GM21526 (cell line): ENCODE measurements around the gene UACA.

Experiments used
- ATAC-seq: cut with Tn5 transposase; IDR thresholded peaks from one replicate; pipeline ENCODE4 v1.9.1; 2021; ENCODE audit warnings: moderate library complexity; ENCODE audit not compliant: unreplicated experiment, low FRiP score

The UACA gene

DNA sequence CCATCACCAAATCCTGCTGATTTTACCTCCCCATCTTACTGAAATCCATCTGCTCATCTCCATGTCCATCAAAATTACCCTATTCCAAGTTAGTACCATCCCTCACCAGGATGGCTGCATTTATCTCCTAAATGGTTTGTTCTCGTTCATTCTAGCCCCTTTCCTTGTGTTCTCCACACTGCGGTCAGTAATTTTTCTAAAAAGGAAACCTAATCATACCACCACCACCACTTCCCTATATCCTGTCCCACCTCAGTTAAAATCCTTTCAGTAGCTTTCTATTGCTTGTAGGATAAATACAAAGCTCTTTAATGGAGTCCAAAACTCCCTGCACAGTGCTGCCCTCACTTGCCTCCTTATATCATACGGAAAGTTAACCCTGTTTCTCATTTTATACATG is 51.1 kb downstream of the UACA start:
- no peak for ATAC-seq

DNA sequence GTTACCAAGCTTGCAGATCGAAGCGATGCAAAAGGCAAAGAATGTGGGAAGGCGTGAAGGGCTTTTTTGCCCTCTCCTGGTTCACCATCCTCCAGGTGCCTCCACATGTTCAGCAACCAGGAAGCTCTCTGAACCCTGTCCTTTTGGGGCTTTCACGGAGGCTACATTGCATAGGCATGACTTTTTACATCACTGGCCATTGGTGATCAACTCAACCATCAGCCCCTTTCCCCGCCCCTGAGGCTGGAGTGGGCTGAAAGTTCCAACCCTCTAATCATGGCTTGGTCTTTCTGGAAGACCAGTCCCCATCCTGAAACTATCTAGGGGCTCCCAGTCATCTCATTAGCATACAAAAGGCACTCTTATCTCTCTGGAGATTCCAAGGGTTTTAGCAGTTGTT is 52.6 kb downstream of the UACA start:
- no peak for ATAC-seq

DNA sequence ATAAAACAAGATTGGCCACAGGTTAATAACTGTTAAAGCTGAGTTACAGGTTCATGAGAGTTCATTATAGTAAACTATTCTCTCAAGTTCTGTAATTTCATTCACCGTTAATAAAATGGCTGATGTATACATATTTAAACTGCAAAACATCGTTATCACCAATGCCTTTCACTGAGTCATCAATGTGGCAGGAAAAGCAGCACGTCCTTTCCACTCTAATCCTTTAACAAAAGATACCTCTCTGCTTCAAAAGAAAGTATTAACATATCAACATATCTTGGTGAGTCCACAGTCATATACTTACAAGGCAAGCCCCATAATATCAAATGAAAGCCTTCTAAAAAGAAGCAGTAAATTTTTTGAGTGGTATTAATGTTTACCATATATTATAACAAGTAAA is 54.5 kb downstream of the UACA start:
- no peak for ATAC-seq

DNA sequence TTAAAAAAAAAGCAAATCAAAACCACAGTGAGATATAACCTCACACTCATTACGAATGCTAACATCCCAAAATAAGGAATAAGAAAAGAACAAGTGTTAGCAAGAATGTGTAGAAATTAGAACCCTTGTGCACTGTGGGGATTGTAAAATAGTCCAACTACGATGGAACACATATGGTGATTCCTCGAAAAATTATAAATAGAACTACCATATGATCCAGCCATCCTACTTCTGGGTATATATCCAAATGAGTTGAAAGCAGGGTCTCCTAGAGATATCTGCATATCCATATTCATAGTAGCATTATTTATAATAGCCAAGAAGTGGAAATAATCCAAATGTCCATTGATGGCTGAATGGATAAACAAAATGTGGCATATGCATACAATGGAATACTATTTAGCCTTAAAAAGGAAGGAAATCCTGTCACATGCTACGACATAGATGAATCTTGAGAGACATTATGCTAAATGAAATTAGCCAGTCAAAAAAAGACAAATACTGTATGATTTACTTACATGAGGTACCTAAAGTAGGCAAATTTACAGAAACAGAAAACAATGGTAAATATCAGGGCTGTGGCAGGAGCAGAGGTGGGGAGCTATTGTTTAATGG is 55.6 kb downstream of the UACA start:
- ATAC-seq: no peak

DNA sequence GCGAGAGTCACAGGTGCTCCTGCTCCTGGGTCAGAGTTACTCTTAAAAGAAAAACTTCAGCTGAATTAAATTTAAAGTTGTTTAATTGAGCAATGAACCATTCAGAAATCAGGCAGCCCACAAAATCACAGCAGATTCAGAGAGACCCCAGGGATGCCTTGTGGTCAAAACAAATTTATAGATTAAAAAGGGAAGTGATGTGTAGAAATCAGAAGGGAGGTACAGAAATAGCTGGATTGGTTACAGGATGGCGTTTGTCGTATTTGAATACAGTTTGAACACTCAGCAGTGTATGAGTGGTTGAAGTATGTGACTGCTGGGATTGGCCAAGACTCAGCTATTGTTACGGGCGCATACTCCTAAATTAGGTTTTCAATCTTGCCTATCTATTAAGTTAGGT is 58.6 kb downstream of the UACA start:
- no peak for ATAC-seq

DNA sequence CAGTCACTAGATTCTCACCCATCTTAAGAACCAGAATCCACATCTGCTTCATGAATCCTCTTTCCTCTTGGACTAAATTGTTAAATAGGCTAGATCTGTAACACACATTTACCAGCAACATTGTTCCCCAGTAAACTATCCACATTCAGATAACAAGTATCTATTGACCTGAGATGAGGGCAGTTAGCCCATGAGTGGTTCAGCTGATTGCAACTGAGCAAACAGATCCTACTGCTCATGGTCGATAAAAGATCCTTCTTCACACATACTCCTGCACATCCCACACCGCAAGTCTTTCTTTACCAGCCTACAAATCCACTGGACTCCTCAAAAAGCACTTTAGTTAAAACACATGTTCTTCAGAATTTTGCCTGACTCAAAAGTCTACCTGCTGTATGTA is 59.2 kb downstream of the UACA start:
- no peak for ATAC-seq

DNA sequence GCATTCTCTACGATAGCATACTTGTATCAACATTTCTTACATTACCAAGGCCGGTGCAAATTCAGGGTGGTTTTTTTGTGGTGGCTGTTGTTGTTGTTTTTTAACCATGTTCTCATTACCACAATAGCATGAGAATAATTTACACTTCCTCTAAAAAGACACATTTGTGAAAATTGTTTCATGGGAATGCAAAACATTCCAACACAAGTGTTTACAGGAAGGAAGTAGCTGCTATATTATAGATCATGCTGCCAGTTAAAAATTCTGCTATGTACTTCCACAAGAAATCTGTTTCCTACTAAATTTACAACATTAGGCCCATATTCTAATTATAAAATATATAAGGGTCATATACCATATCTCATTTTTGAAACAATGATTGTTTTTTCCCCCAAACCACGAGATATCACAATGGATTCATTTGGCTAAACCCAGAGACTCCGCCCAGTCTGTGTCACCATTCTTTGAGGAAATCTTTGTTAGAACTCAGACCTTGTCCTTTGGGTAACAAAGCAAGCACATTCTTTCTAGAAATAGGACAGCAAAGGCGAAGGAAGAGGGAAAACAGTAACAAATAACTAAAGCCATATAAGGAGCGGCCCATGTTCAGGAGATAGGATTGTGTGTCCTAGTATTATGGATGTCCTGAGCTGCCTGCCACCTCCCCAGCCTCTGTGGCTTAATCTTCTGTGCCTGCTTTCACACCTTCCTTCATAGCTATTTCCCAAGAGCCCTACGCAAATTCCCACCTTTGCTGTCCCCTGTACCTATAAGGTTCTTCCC is 60.1 kb downstream of the UACA start:
- ATAC-seq: no peak

DNA sequence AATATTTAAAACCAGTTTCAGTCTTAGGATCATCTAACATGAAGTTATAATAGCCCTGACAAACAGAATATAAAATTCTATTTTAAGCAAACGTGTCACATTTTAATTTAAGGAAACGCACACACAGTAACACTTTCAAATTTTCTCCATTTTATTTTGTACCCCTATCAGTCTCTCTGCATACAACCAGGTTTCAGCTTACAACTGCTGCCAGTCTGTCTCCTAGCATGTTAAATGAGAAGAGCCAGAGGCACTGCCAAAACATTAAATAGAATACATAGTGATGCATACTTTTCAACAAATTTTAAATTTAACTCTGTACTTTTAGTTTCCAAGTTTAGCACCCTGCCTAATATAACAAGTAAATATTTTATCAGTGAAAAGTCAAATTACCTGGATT is 60.8 kb downstream of the UACA start:
- ATAC-seq: no peak

DNA sequence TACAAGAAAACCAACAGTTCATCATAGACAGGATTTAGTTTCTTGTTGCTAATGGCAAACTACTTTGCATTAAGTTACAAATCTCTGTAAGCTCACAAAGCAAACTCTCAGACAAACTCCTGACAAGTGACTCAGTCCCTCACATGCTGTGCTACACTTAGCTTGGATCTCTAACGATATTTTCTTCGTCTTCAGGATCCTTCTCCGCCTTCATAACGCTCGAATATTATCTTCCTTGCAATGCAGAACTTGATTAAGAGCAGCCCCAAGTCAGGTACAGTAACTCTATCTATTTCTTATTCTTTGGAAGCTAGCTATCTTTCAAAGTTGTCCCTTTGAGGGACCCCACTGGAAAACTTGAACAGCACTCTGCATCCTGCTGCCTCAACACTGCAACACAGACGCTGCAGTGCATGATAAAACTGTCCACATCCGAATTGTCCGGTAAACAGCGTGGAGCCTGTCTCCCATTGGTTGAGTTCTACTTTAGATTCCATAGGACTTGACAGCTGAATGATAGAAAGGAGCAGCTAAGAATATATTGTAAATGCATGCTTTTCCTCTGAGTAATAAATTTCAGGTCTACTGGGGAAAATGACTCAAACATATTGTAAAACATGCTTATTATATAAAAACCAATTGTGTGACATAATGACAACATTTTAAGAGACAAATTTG is 61.3 kb downstream of the UACA start:
- ATAC-seq: no peak

DNA sequence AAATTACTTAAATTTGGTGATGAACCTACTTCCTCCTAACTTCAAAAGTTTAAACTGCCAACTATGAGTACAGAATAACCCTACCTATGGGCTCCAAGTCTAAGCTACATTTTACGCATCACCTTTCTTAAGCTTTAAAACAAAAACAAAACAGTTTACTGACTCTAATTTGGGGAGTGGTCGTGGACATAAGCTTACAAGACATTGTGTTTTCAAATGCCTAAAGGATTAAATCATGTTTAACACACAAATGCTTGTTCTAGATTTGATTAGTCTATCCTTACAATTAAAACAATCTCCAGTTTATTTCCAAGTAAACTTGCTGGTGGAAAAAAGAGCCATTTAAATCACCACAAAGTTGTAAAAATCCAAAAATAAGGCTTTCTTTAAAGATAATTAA is 62.2 kb downstream of the UACA start:
- no peak for ATAC-seq

DNA sequence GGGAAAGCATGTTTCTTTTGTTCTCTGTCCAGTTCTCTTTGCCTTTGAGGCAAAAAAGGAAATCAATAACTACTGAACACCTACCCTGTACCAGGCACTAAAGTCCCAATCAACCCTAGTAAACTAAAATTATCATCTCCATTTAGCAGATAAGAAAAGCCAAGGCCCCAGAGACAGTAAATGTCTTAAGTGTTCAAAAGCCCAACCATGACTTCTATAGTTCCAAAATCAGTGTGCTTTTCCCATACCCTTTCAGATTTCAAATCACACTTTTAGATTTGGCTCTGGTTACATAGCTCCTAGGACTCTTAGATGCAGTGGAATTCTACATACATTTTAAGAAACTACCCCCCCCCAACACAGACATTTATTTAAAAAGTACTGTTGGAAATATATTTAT is 63.5 kb downstream of the UACA start:
- ATAC-seq: no peak

DNA sequence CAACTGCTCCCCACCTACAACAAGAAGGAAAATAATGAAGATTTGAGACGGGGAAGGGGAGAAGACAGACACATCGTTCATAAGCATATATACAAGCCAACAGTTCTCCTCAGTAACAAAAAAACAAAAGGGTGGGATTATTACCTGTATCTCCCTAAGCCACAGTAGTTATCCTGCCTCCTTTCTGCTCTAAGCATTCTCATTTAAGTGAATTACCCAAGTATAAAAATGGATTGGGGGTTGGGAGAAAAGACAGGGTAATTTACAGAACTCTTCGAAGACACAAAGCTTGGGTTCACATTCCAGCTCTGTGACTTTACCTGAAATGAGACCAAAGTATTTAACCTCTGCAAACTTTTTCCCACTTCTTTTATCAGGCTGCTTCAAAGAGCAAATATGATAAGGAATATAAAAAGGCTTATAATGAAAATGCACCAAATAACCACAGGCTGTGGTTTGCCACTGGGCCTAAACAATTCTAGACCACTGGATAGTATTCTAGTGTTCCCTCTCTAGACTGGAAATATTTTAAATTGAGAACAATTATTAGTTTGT is 64.4 kb downstream of the UACA start:
- ATAC-seq: no peak

DNA sequence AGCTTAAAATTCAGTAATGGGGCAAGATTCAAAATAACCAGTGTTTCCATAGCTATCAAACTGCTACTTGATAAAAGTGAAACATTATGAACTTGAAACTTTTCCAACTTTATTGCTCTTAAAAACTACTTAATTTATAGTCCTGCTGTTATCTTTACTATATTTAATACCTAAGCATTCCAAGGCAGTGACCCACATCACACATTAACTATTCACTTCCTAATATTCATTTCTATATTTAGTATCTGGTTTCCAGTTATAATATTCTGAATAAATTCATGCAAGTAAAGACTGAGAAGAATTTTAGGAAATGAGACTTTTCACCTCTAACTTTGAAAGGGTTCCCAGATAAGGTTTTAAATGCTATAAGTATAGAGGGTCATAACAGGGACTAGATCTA is 64.9 kb downstream of the UACA start:
- no peak for ATAC-seq

DNA sequence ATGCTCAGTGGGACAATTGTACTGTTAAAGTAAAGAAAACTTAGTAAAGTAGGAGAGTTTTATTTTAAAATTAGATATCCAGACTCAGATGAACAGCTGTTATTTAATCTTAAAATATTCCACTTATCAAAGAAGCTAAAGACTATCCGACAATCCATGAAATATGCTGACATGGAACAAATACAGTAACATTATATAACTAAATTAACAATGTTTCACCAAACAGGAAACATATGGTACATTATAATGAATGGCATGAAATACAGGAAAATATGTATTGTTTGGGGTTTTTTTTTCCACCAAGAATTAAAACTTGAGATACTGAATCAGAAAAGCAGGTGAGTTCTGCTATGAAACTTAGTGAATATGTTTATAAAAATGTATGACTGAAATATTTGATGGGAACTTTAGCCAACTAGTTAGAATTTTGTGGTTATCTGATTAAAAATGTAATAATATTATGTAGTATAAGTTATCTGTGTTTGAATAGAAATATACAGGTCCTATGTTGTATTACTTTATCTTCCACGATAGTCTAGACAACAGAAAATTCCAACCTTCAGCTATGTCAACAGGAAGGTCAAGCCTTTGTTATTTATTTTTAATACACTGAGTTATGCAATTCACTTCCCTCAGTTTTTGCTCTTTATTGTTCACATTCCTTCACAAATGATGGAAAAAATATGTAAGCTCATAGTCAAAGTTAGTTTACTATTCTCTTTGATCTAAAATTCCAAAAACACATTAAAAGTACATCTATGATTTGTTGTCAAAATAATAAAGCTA is 72.7 kb downstream of the UACA start:
- ATAC-seq: no peak

DNA sequence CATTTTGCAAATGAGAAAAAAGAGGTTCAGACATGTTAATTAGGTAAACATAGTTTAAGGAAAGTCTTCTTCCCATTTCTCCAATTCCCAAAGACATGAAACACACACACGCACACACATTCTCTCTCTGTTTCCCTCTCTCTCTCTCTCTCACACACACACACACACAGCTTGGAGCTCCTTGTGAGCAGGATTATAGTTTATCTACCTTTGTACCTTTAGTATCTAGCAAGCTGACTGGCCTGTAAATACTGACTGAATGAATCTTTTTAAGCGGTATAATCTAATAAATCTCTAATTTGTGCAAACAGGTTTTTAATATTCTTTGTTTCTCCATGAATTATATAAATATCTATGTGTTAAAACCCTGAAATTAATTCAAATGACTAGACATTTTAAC is 73.3 kb downstream of the UACA start:
- no peak for ATAC-seq

DNA sequence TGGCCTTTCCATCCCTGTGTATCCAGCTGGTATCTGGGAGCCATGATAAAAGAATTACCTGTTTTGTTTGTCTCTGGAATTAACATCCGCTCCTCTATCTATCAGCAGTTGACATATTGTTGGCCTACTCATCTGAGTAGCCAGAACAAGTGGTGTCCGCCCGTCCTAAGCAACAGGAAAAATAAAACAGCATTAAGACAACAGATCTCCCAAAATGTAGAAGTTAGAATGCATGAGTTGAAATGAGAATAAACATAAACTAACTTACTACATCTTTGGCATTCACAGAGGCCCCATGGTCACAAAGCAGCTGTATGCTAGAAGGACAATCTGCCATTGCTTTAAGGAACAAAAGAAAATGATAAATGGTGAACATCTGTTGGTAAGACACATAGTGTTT is 75.9 kb downstream of the UACA start:
- ATAC-seq: no peak

DNA sequence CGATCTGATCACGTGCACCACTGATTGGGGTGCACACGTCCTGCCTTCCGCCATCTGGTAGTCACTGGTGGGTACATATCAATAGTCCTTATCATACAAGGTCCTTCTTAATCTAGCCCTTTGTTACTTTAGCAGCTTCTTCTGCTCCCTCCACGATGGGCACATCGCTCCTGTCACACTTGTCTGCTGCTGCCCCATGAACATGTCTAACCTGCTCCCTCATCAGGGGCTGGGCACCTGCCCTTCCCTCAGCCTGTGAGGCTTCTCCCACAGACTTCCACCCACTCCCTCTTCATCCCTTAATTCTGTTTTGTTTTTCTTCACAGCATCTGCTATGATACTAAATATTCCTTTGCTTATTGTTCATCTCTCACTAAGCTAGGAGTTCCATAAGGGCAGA is 82.5 kb downstream of the UACA start:
- no peak for ATAC-seq

DNA sequence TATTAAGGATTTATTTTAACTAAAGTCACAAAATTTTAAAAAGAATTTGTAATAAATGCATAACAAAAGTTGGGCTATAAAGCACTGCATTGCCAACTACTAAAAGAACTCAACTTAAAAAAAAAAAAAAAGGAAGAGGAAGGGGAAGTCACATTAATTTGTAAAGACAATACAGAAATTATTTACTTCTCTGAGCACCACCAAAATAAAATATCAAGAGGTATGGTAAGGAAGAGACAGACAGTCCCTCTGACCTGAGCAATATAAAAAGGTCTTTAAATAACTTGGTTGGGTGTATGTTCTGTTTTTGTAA is 83.5 kb downstream of the UACA start:
- ATAC-seq: no peak

DNA sequence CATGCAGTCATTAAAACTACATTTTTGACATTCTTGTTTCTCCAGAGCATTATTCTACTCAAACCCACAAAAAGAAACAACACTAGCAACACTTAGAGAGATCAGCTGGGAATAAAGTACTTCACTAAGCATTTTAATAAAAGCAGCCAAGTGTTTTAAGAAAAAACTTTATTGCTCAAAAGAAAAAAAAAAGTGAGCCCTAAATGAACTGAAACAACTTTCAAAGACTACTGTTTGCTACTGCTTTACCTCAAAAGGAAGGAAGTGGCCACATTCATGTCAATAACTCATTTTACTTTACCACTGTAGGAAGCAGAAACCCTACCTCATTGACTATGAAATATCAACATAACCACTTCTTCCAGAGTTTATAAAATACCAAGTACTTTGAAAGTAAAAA is 91.3 kb downstream of the UACA start:
- ATAC-seq: no peak

DNA sequence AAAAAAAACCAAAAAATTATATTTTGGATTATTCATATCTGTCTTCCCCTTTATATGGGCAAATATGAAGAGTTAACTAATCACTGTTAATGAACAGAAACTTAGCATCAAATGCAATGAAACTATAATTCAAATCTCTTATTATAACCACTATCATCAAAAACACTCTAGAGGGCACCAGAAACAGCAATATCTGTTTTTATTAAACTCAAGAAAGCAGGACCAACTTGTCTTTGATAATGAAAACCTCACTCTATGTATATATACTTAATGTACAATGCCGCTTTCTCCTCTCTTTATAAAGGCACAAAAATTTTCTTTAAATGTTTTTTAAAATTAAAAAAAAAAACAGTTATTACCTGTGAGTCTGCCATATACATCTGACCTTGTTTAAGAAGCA is 92.7 kb downstream of the UACA start:
- no peak for ATAC-seq
